ENCODE data around the gene PARP1. TPM values are rescaled to one million over a fixed set of nuclear protein-coding genes. Genes with fewer than 3 reads are reported as not detected.

Gene PARP1
- total RNA-seq, 1 experiment from 2014 or later: 376 TPM

GRCh38 chr1:226443439-226443838, 35.5 kb upstream of the PARP1 start:
- Mint-ChIP-seq H3K27ac (no peak overlapping the region), H3K27me3 (ENCODE audit: low read depth) (no peaks in the 10 kb centered on the region), H3K4me1 (peaks cover 52% of the 10 kb centered on the region), H3K9me3 (peaks cover 14% of the 10 kb centered on the region), H3K4me3 (no peak overlapping the region), H3K36me3 (peaks cover 3% of the 10 kb centered on the region)
- ChIA-PET POLR2A (no interaction called here), CTCF (interaction anchor here (0.7 to 2.9 kb wide), 5 partner anchors 14 to 268 kb away, joined by 3 to 27 read pairs (median 7); partner anchors contain the start of gene PARP1)
- TF ChIP-seq ATF3 (CRISPR knock-in tag; conservative IDR thresholded peaks at IDR 0.05) (no peak), ELF4 (CRISPR knock-in tag; IDR thresholded peaks at IDR 0.05; ENCODE audit: low read depth) (no peak), CTCF (IDR thresholded peaks at IDR 0.05) (no peak), NFE2L1 (CRISPR knock-in tag; IDR thresholded peaks at IDR 0.05) (no peak), ZBTB21 (CRISPR knock-in tag; IDR thresholded peaks at IDR 0.05; ENCODE audit: borderline replicate concordance) (no peak), ZNF416 (CRISPR knock-in tag; IDR thresholded peaks at IDR 0.05) (no peak), GTF2I (CRISPR knock-in tag; conservative IDR thresholded peaks at IDR 0.05) (no peak), FOXP4 (CRISPR knock-in tag; IDR thresholded peaks at IDR 0.05) (no peak), ZMAT4 (CRISPR knock-in tag; IDR thresholded peaks at IDR 0.05) (no peak), AR (CRISPR knock-in tag; IDR thresholded peaks at IDR 0.05) (no peak), ATF1 (CRISPR knock-in tag; IDR thresholded peaks at IDR 0.05) (no peak), ETV6 (CRISPR knock-in tag; IDR thresholded peaks at IDR 0.05) (no peak)
- DNase-seq (ENCODE audit: low spot score) (no peak), ATAC-seq (no peak)

GRCh38 chr1:226443033-226443432, 35.1 kb upstream of the PARP1 start:
- Mint-ChIP-seq H3K9me3 (peaks cover 18% of the 10 kb centered on the region), H3K27me3 (ENCODE audit: low read depth) (no peaks in the 10 kb centered on the region), H3K27ac (no peak overlapping the region; the same call in 1 of the 2 replicates), H3K36me3 (peaks cover 3% of the 10 kb centered on the region), H3K4me3 (no peak overlapping the region), H3K4me1 (peaks cover 48% of the 10 kb centered on the region)
- no peak for DNase-seq (ENCODE audit: low spot score)
- no peak for ATAC-seq
- POLR2A ChIA-PET: no interaction called here
- TF ChIP-seq PRRX2 (CRISPR knock-in tag; IDR thresholded peaks at IDR 0.05) (no peak), TP53 (CRISPR knock-in tag; IDR thresholded peaks at IDR 0.05) (no peak), ZNF121 (CRISPR knock-in tag; IDR thresholded peaks at IDR 0.05) (0 out of 2 replicates have a peak, but pooled peaks have one; percentile 45), AR (CRISPR knock-in tag; IDR thresholded peaks at IDR 0.05) (no peak), CDX4 (CRISPR knock-in tag; IDR thresholded peaks at IDR 0.05; ENCODE audit: borderline replicate concordance) (no peak), OVOL2 (CRISPR knock-in tag; IDR thresholded peaks at IDR 0.05; ENCODE audit: borderline replicate concordance) (no peak)
- CTCF ChIA-PET: interaction anchor here (0.7 to 2.9 kb wide), 4 partner anchors 15 to 268 kb away, joined by 3 to 27 read pairs (median 9); partner anchors contain the start of gene PARP1

Measured in WTC11 (cell line).